Stimulated activated CD8-positive, alpha-beta memory T cell treated with anti-CD3 and anti-CD28 coated beads, Interleukin-2, amount 100 ng/mL, for 1 hour (primary cell): Measurements from ENCODE around the gene LMBR1.
"Not testable (repeated sequence)": the region's sequence is repeated elsewhere in the genome, so short reads cannot be mapped to it uniquely, and the experiment has no call there.

Source experiments
- DNase-seq, 2 donors: peaks; one replicate each; pipeline ENCODE4 v3.0.0-alpha.2; 2020; ENCODE audit warnings: low read depth in 2 of 2

Gene LMBR1

GRCh38 chr7:156845379-156846101 lies 47.4 kb downstream of the LMBR1 start:
- no peak for DNase-seq

DNA sequence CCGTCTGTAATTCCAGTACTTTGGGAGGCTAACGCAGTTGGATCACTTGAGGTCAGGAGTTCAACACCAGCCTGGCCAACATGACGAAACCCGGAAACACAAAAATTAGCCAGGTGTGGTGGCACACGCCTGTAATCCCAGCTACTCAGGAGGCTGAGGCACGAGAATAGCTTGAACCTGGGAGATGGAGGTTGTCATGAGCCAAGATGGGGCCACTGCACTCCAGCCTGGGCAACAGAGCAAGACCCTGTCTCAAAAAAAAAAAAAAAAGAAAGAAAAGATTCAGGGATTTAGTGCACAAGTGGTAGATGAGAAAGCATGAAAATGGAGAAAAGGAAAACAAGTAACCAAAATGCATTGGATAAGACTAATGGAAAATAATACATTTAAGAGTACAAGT lies 49.4 kb downstream of the LMBR1 start:
- DNase-seq: not testable (repeated sequence)

GRCh38 chr7:156843157-156843556 lies 49.8 kb downstream of the LMBR1 start:
- no peak for DNase-seq

- no peak for DNase-seq
Observed at GRCh38 chr7:156842740-156843140, 50.2 kb downstream of the LMBR1 start.

DNA sequence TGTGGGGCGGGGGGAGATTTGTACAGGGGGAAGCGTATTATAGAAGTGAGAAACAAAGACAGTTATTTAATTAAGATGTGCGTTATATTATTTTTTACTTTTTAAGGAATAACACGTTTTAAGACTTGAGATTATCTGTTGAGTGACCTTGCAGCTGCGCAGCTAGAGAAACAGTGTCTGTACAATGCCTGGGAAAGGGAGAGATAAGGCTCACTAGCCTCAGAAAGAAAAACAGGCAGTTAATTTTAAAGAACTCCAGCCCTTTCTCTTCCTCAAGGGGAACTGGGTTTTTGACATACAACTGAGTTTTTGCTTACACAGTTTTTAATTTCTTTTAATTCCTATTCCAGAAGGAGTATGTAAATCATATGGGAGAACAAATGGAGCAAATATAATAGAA lies 50.7 kb downstream of the LMBR1 start:
- DNase-seq: no peak

DNA sequence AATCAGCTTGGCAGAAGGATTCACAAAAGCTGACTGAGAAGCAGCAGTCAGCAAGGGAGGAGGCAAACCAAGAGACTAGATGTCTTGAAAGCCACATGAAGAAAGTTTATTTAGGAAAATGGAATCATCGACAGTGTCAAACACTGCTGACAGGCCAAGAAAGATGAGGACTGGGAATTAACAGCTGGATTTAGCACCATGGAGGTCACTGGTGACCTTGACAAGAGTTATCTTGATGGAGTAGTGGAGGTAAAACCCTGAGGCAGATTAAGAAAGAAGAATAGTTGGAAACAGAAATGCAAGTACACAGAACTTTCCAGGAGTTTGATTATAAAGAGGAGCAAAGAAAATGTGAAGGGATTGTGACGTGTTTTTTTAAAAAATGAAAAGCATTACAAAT lies 51.5 kb downstream of the LMBR1 start:
- no peak for DNase-seq

GRCh38 chr7:156840134-156840533 lies 52.8 kb downstream of the LMBR1 start:
- DNase-seq: no peak

DNA sequence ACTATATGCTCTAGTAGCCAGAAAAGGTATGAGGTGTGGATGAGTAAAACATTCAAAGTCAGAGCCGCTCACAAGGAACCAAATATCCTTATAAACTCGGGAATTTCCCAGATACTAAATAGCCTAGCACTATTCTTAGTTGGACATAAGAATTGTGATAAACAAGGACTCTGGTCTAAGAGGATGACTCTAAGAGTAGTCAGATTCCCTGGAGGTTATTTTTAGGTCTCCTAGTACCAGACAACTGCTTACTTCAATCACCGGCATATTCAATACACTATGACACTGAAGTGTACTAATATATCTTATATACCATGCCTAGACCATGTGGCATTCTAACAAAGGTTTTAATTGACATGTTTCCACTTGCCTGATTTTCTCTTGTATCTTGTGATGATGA lies 56.5 kb downstream of the LMBR1 start:
- no peak for DNase-seq

- DNase-seq: no peak
Observed at GRCh38 chr7:156834462-156834861, 58.5 kb downstream of the LMBR1 start.

DNA sequence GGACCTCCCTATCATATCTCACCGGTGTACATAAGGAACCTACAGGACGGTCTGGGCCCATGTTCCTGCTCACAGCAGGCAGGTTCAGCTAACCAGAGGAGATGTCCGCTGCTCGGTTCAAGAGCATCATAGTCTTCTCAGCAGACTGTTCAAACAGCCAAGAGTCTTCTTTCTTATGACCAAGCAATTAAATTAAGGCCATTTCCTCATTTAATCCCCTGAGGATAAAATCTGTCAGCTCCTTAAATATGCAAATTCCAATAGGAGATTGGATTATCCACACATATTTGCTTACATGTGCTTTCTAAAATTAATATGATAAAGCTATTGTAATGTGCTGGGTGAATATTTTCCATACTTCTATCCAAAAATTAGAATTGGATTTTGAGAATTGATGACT lies 59.7 kb downstream of the LMBR1 start:
- DNase-seq: no peak

DNA sequence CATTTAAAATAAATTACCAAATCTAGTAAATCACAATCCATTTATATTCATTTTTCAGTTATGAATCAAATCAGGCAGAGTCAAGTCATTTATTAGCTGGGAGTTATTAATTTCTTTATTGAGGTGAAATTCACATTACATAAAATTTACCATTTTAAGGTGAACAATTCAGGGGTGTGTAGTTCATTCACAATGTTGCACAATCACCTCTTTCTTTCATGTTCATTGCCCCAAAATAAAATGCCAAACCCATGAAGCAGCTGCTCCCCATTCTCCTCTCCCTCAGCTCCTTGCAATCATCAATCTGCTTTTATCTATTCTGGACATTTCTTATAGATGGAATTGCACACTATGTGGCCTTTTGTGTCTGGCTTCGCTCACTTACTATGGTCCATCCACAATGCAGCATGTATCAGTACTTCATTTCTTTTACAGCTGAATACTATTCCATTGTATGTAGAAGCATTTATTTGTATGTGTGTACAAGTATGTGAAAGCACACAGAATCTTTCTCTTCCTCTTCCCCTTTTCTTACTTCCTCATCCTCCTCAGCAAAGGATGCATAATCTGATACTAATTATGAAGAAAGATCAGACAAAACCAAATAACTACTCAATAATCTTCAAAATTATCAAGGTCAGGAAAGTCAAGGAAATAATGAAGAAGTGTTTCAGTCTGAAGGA lies 60.6 kb downstream of the LMBR1 start:
- DNase-seq: no peak

- no peak for DNase-seq
Observed at GRCh38 chr7:156829669-156830336, 63.2 kb downstream of the LMBR1 start.

- no peak for DNase-seq
Observed at GRCh38 chr7:156827587-156828203, 65.3 kb downstream of the LMBR1 start.

GRCh38 chr7:156823435-156823834 lies 69.5 kb downstream of the LMBR1 start:
- DNase-seq: no peak

- DNase-seq: no peak
Observed at GRCh38 chr7:156820445-156821063, 72.4 kb downstream of the LMBR1 start.

GRCh38 chr7:156819733-156820295 lies 73.2 kb downstream of the LMBR1 start:
- no peak for DNase-seq

DNA sequence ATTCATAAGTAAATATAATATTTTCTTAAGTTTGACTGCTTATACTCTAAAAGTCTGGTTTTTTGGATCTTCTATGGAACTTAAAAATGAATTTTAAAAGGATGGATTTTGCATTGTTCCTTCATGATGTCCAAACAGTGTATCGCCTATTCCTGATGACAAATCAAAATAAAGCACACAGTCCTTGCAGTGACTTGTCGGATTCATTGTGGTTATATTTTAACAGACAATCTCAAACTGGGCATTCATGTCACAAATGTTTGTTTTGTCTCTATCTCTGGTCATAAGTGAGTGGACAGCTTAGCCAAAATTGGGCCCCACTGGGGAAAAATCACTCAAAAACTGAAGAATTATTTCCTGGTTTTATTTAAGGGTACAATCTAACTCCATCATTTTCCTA lies 74.8 kb downstream of the LMBR1 start:
- DNase-seq: no peak

DNA sequence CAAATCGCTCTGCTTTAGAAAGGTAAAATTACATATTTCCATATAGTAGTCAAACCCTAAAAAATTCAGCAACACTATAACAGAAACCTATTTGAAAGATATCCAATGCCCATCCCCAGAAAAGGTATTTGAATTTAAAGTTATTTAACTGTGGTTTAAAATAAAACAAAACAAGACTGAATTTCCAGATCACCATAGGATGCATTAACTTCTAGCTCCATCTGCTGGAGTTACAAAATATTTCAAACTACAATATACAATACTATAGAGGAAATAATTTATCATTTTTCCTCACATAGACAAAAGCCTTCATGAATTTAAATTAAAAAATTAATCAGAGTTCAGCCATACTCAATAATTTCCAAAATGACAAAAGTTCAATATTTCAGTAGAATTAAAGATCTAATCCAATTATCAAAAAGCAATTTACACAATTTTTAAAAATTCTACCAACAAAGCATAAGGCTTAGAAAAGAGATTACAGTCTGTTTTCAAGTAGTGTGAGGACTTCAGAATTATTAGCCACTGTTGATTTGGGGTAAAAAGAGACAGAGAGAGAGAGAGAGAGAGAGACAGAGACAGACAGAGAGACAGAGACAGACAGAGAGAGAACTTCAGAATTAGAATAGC lies 75.9 kb downstream of the LMBR1 start:
- no peak for DNase-seq

DNA sequence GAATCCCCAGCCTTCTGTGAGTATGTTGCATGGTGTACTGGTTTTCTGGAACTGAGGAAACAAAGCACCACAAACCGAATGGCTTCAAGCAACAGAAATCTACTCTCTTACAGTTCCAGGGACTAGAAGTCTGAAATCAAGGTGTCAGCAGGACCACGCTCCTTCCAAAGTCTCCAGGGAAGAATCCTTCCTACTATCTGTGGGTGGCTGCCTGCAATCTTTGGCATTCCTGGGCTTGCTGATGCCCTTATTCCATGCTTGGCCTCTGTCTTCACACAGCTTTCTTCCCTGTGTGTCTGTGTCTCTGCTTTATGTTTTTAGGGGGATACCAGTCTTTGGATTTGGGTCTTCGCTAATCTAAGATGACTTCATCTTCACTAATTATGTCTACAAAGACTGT lies 81.3 kb downstream of the LMBR1 start:
- DNase-seq: no peak

DNA sequence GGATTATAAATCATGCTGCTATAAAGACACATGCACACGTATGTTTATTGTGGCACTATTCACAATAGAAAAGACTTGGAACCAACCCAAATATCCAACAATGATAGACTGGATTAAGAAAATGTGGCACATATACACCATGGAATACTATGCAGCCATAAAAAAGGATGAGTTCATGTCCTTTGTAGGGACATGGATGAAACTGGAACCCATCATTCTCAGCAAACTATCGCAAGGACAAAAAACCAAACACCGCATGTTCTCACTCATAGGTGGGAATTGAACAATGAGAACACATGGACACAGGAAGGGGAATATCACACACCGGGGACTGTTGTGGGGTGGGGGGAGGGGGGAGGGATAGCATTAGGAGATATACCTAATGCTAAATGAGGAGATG lies 89.3 kb downstream of the LMBR1 start:
- not testable (repeated sequence) for DNase-seq

DNA sequence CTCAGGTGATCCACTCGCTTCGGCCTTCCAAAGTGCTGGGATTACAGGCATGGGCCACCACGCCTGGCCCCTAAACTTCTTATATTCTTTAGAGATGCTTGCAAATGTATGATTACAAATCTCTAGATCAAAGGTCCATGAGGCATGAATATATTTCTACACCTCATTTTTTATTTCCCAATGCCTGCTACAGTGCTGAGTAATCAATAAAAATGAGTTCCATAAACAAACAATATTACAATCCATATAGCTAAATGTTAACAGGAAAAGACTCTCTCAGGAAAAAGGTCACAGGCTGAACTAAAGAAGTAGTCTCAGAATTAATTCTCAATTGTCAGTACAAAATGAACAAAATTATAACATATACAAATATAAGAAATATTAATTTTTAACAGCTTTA lies 90.8 kb downstream of the LMBR1 start:
- no peak for DNase-seq
